Body of pancreas (tissue), 4 donors: ENCODE measurements around the gene HNRNPLL. TPM values are rescaled to one million over a fixed set of nuclear protein-coding genes. Genes with fewer than 3 reads are reported as not detected.

Experiments
- ATAC-seq: fragments of 150-250 bp; one replicate; pipeline ENCODE4 v1.9.1; 2016
- DNase-seq, 4 donors: peaks; one replicate each; pipeline ENCODE4 v3.0.0-alpha.2; 2019
- H3K27ac ChIP-seq, 4 donors: fragments of 200-600 bp; sonication (generic); 1 replicate in 3 of 4; 2 replicates in 1 of 4; pipeline versions ENCODE4 v1.5.1 to v1.6.1; 2016 to 2019; ENCODE audit warnings: mild to moderate bottlenecking in 1 of 4, mixed read lengths in 1 of 4, moderate library complexity in 1 of 4
- H3K27me3 ChIP-seq, 2 donors: fragments of 200-600 bp; sonication (generic); one replicate each; pipeline ENCODE4 v1.6.0; 2016; ENCODE audit warnings: mild to moderate bottlenecking in 1 of 2
- H3K36me3 ChIP-seq, 2 donors: fragments of 200-600 bp; sonication (generic); replicated peaks in 1 of 2; 2 replicates each; pipeline ENCODE4 v1.5.1; 2016; ENCODE audit warnings: low read depth in 2 of 2; ENCODE audit not compliant: insufficient read depth in 1 of 2
- H3K4me1 ChIP-seq: fragments of 200-600 bp; sonication (generic); one replicate; pipeline ENCODE4 v1.6.0; 2016
- H3K4me3 ChIP-seq, 2 donors: fragments of 200-600 bp; sonication (generic); 1 replicate in 1 of 2; 2 replicates in 1 of 2; pipeline ENCODE4 v1.5.1; 2016 to 2019
- H3K9me3 ChIP-seq, 3 donors: fragments of 200-600 bp; sonication (generic); 1 replicate in 2 of 3; 2 replicates in 1 of 3; pipeline ENCODE4 v1.5.1; 2016
- POLR2A ChIP-seq, 3 donors: fragments of 450-650 bp; IDR thresholded peaks; one replicate each; pipeline ENCODE4 v1.6.1; 2016; ENCODE audit warnings: antibody characterized with exemption in 3 of 3, mild to moderate bottlenecking in 2 of 3
- whole genome bisulfite sequencing, 2 donors: methylation state at CpG; one replicate each; pipeline ENCODE4 v1.1.5; 2017; 5-methylcytosine and 5-hydroxymethylcytosine counted together
- intact Hi-C: fragments of 100-400 bp; cut with DNase I; formaldehyde crosslinking; loops from one replicate; pipeline ENCODE4 v1.15.1; 2023
- total RNA-seq, 2 donors: library from RNA; depleted of rRNA; stranded (reverse); fragments of >200 nt; gene quantifications; one replicate each; pipeline ENCODE4 v1.1.0, GENCODE V29; 2016
- TF ChIP-seq, protein P1 (sequence below), 7 experiments: fragments of 450-650 bp in 4 of 7; fragments of 200-600 bp in 3 of 7; sonication (generic) in 3 of 7; IDR thresholded peaks; one replicate each; pipeline ENCODE4 v1.5.1; 2016 to 2019; ENCODE audit warnings: antibody characterized with exemption in 7 of 7

The HNRNPLL gene
- total RNA-seq, 2 donors from 2014 or later: 21.8 to 22.4 TPM

DNA sequence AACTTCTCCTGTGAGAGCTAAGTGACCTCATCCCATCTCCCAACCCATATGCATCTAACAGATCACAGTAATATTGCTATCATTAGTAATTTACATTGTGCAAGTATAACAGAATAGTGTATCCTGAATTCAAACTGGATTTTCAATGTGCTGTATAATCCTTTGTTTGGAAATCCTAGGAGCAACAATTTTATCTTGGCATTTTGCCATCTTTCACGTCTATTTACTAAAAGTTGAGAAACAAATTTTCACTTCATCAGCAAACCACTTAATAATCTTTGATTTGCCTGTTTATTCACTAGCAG lies 3.8 kb downstream of the HNRNPLL start:
- no peaks in the 10 kb centered on the region for H3K27me3 ChIP-seq
- intact Hi-C loops: no loop called here
- H3K4me1 ChIP-seq: peaks cover 52% of the 10 kb centered on the region
- H3K27ac ChIP-seq: no peak overlapping the region
- H3K9me3 ChIP-seq: no peaks in the 10 kb centered on the region
- WGBS, 2 donors: 2 to 5% methylated on average over 1 of the region's 1 CpG
- H3K36me3 ChIP-seq: no peaks in the 10 kb centered on the region
- ATAC-seq: no peak
- no peak for DNase-seq
- H3K4me3 ChIP-seq: no peak overlapping the region
- no peak for TF ChIP-seq POLR2A (IDR thresholded peaks at IDR 0.05)
- TF ChIP-seq, protein P1, sequence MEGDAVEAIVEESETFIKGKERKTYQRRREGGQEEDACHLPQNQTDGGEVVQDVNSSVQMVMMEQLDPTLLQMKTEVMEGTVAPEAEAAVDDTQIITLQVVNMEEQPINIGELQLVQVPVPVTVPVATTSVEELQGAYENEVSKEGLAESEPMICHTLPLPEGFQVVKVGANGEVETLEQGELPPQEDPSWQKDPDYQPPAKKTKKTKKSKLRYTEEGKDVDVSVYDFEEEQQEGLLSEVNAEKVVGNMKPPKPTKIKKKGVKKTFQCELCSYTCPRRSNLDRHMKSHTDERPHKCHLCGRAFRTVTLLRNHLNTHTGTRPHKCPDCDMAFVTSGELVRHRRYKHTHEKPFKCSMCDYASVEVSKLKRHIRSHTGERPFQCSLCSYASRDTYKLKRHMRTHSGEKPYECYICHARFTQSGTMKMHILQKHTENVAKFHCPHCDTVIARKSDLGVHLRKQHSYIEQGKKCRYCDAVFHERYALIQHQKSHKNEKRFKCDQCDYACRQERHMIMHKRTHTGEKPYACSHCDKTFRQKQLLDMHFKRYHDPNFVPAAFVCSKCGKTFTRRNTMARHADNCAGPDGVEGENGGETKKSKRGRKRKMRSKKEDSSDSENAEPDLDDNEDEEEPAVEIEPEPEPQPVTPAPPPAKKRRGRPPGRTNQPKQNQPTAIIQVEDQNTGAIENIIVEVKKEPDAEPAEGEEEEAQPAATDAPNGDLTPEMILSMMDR (IDR thresholded peaks at IDR 0.05): no peak

DNA sequence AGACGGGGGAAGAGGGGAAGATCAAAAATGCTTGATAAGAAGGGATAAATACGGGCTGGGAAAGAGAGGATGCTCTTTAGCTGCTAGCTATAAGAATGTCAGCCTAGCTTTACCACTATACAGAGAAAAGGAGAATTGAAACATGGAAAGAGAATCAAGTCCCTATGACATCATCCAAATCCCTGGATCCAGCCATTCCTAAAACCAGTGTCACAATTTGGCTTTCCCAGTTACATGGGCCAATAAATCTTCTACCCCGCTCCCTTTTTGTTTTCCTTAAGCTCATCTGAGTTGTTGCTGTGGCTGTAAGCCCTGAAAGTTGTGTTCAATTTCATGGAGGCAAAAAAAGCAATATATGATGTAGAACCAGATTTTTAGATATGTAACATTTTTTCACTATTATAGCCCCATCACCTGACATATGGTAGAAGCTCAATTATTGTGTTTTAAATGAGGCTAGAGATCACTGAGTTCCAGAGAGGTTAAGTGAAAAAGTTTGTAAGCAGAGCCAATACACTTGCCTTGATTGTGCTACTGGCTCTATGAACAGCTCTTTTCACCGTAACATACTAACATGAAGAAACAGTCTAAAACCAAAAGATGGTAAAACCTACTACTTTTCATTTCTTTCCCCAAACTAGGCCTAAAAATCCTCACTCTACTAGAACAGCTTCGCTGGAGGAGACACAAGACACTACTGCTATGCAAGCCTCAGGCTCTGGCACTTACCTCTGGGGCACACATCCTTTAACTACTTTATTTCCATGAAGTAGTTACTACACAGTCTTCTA lies 4.3 kb downstream of the HNRNPLL start:
- no peaks in the 10 kb centered on the region for H3K36me3 ChIP-seq
- DNase-seq (no peak), ATAC-seq (no peak)
- TF ChIP-seq, protein P1 (IDR thresholded peaks at IDR 0.05): no peak
- TF ChIP-seq POLR2A (IDR thresholded peaks at IDR 0.05): no peak
- WGBS, 2 donors: 89 to 90% methylated on average over 5 of the region's 5 CpGs
- H3K4me3 ChIP-seq: no peak overlapping the region
- no peaks in the 10 kb centered on the region for H3K27me3 ChIP-seq
- no peaks in the 10 kb centered on the region for H3K9me3 ChIP-seq
- H3K27ac ChIP-seq: no peak overlapping the region
- peaks cover 47% of the 10 kb centered on the region for H3K4me1 ChIP-seq
- intact Hi-C loops: no loop called here

DNA sequence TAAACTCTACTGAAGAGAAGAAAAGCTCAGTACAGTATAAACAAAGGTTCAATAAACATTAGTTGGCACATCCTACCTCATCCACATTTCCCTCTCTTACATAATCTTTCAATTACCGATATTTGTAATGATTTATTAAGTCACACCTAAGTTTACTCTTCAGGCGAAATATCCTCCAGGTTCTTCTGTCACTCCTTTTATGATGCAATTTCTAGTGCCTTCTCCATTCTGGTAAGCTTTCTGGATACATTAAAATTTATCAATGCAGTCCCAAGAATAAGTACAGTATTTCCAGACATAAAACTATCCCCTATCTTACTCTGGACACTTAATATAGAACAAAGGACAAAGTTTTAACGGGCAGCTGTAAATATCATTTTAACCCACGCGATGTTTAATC lies 5.6 kb downstream of the HNRNPLL start:
- ATAC-seq (no peak), DNase-seq (no peak)
- H3K27ac ChIP-seq: no peak overlapping the region
- no peaks in the 10 kb centered on the region for H3K27me3 ChIP-seq
- H3K9me3 ChIP-seq: no peaks in the 10 kb centered on the region
- WGBS, 2 donors: 52 to 53% methylated on average over 5 of the region's 5 CpGs
- no peak overlapping the region for H3K4me3 ChIP-seq
- intact Hi-C loops: no loop called here
- TF ChIP-seq, protein P1 (IDR thresholded peaks at IDR 0.05): no peak
- no peak for TF ChIP-seq POLR2A (IDR thresholded peaks at IDR 0.05)
- peaks cover 46% of the 10 kb centered on the region for H3K4me1 ChIP-seq
- H3K36me3 ChIP-seq: no peaks in the 10 kb centered on the region

DNA sequence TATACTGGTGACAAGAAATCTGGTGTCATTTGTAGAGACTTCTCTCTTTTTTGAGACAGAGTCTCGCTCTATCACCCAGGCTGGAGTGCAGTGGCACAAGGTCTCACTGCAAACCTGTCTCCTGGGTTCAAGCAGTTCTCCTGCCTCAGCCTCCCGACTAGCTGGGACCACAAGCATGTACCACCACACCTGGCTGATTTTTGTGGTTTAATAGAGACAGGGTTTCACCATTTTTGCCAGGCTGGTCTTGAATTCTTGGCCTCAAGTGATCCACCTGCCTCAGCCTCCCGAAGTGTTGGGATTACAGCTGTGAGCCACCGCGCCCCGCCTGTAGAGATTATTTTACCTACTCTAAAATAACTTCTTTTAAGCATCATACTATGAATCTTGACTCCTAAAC lies 6.5 kb downstream of the HNRNPLL start:
- H3K9me3 ChIP-seq: no peaks in the 10 kb centered on the region
- H3K4me1 ChIP-seq: peaks cover 45% of the 10 kb centered on the region
- WGBS, 2 donors: 88 to 94% methylated on average over 6 of the region's 6 CpGs
- TF ChIP-seq POLR2A (IDR thresholded peaks at IDR 0.05): no peak
- TF ChIP-seq, protein P1 (IDR thresholded peaks at IDR 0.05): no peak
- H3K27me3 ChIP-seq: no peaks in the 10 kb centered on the region
- ATAC-seq: no peak
- H3K36me3 ChIP-seq: no peaks in the 10 kb centered on the region
- no peak overlapping the region for H3K27ac ChIP-seq
- H3K4me3 ChIP-seq: no peak overlapping the region
- intact Hi-C loops: no loop called here
- no peak for DNase-seq

DNA sequence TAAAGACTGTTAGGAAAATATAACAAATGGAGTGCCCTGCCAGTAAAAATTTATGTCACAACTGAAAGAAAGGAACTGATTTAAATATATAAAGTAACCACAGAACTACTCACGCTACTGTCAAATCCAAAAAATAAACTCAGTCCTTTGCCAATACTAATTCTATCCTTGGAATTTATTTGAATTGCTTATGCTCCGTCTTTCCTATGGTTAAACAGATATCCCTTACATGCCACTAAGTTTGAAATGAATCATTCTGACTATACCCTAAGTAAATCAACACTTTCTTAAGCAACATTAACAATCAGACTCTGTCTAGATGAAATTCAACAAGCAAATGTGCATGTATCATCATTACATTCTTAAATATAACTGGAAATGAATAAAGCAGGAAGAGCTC lies 9.8 kb downstream of the HNRNPLL start:
- TF ChIP-seq, protein P1 (IDR thresholded peaks at IDR 0.05): no peak
- TF ChIP-seq POLR2A (IDR thresholded peaks at IDR 0.05): no peak
- 44 to 54% methylated on average over 2 of the region's 2 CpGs for WGBS, 2 donors
- intact Hi-C loops: no loop called here
- ATAC-seq: no peak
- Histone ChIP-seq H3K27ac (no peak overlapping the region), H3K36me3 (no peaks in the 10 kb centered on the region), H3K9me3 (no peaks in the 10 kb centered on the region), H3K4me3 (no peak overlapping the region), H3K27me3 (no peaks in the 10 kb centered on the region), H3K4me1 (peaks cover 15% of the 10 kb centered on the region)
- no peak for DNase-seq
